Measurements from ENCODE around the gene TIMP2.

DNA sequence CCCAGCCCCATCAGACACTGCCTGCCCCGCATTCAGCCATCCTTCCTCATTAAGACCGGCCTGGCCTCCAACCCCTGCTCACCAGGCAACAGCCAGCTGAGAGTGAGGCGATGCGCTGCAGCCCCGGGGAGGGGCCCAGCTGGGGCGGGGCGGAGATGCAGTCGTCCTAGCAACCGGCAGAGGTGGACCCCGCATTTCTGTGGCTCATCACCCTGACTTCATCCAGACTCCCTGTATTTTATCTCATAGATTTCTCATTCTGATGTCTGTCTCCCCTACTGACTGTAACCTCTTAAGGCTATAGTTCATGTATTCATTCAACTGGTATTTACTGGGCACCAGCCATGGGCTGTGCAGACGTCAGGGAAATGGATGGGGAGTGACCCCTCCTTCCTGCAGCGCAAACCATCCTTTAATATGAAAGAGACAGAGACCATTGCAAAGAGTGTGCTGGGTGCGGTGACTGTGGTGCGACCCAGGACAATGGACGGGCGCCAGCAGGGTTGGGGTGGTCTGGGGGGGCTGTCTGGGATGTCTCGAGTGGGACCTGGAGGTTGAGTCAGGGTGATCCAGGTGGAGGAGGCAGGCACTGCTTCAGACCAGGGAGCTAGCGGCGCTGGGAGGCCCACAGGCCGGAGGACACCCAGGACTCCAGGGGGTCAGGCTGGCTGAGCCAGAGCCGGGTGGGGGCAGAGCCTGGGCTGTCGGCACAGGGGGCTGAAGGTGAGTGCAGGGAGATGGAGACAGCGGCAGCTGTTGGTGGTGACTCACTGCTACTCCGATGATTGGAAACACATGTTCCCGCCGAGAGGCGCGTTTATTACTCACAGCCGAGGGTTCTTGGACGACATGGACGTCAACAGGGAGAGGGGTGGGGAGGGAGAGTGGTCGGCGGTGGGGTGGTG, 10.5 kb upstream of the TIMP2 start:
- TF ChIP-seq, protein P1, sequence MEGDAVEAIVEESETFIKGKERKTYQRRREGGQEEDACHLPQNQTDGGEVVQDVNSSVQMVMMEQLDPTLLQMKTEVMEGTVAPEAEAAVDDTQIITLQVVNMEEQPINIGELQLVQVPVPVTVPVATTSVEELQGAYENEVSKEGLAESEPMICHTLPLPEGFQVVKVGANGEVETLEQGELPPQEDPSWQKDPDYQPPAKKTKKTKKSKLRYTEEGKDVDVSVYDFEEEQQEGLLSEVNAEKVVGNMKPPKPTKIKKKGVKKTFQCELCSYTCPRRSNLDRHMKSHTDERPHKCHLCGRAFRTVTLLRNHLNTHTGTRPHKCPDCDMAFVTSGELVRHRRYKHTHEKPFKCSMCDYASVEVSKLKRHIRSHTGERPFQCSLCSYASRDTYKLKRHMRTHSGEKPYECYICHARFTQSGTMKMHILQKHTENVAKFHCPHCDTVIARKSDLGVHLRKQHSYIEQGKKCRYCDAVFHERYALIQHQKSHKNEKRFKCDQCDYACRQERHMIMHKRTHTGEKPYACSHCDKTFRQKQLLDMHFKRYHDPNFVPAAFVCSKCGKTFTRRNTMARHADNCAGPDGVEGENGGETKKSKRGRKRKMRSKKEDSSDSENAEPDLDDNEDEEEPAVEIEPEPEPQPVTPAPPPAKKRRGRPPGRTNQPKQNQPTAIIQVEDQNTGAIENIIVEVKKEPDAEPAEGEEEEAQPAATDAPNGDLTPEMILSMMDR (IDR thresholded peaks at IDR 0.05 in 2 of 3, conservative IDR thresholded peaks at IDR 0.05 in 1 of 3; ENCODE audit: borderline replicate concordance in 1 of 3, insufficient read depth in 1 of 3, low read depth in 2 of 3, low read length in 2 of 3): no peak
- no peak for TF ChIP-seq EZH2phosphoT487 (IDR thresholded peaks at IDR 0.05; ENCODE audit: borderline replicate concordance)
- TF ChIP-seq POLR2A (IDR thresholded peaks at IDR 0.05; ENCODE audit: borderline replicate concordance, extremely low read depth, insufficient read depth, insufficient read length): no peak

All from HCT116 (cell line).